ENCODE data around the gene TMSB4Y. TPM values are rescaled to one million over a fixed set of nuclear protein-coding genes. Genes with fewer than 3 reads are reported as not detected.
A peak's percentile ranks its signal among the peaks of the same experiment; 100 is the strongest.

Gene TMSB4Y
- total and polyA plus RNA-seq, 2 of the 13 experiments (the other 11 are each of a cell fraction or from before 2014, with no cell fraction given), result 0.15 to 0.49 TPM

- TF ChIP-seq THAP11 (CRISPR knock-in tag; IDR thresholded peaks at IDR 0.05) (no peak), HNF1A (IDR thresholded peaks at IDR 0.05; ENCODE audit: low read depth) (no peak), HNF1A (CRISPR knock-in tag; IDR thresholded peaks at IDR 0.05; ENCODE audit: borderline replicate concordance) (no peak), IKZF5 (CRISPR knock-in tag; IDR thresholded peaks at IDR 0.05) (no peak), ZNF777 (CRISPR knock-in tag; IDR thresholded peaks at IDR 0.05) (no peak), SOX5 (CRISPR knock-in tag; IDR thresholded peaks at IDR 0.05; ENCODE audit: borderline replicate concordance) (no peak), LRRFIP1 (CRISPR knock-in tag; conservative IDR thresholded peaks at IDR 0.05) (no peak), REL (CRISPR knock-in tag; conservative IDR thresholded peaks at IDR 0.05) (no peak), ARNT (IDR thresholded peaks at IDR 0.05) (no peak), KLF12 (CRISPR knock-in tag; IDR thresholded peaks at IDR 0.05; ENCODE audit: borderline replicate concordance) (no peak), ZNF430 (CRISPR knock-in tag; IDR thresholded peaks at IDR 0.05) (no peak), ZNF709 (CRISPR knock-in tag; IDR thresholded peaks at IDR 0.05) (0 out of 2 replicates have a peak, but pooled peaks have one; percentile 30), ZNF792 (CRISPR knock-in tag; IDR thresholded peaks at IDR 0.05) (0 out of 2 replicates have a peak, but pooled peaks have one; percentile 19), ZNF343 (CRISPR knock-in tag; IDR thresholded peaks at IDR 0.05) (no peak), IRF2 (CRISPR knock-in tag; IDR thresholded peaks at IDR 0.05) (no peak), PAWR (CRISPR knock-in tag; IDR thresholded peaks at IDR 0.05; ENCODE audit: borderline replicate concordance) (no peak), MIER2 (CRISPR knock-in tag; IDR thresholded peaks at IDR 0.05) (0 out of 2 replicates have a peak, but pooled peaks have one; percentile 21), TOPORS (CRISPR knock-in tag; IDR thresholded peaks at IDR 0.05) (no peak), MAZ (IDR thresholded peaks at IDR 0.05; ENCODE audit: borderline replicate concordance, low read depth, low read length) (no peak), MAZ (CRISPR knock-in tag; IDR thresholded peaks at IDR 0.05; ENCODE audit: low read depth) (no peak)
- TF ChIP-seq, protein P1, sequence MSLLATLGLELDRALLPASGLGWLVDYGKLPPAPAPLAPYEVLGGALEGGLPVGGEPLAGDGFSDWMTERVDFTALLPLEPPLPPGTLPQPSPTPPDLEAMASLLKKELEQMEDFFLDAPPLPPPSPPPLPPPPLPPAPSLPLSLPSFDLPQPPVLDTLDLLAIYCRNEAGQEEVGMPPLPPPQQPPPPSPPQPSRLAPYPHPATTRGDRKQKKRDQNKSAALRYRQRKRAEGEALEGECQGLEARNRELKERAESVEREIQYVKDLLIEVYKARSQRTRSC (CRISPR knock-in tag; IDR thresholded peaks at IDR 0.05; ENCODE audit: low read depth), result no peak
- TF ChIP-seq, protein P2, sequence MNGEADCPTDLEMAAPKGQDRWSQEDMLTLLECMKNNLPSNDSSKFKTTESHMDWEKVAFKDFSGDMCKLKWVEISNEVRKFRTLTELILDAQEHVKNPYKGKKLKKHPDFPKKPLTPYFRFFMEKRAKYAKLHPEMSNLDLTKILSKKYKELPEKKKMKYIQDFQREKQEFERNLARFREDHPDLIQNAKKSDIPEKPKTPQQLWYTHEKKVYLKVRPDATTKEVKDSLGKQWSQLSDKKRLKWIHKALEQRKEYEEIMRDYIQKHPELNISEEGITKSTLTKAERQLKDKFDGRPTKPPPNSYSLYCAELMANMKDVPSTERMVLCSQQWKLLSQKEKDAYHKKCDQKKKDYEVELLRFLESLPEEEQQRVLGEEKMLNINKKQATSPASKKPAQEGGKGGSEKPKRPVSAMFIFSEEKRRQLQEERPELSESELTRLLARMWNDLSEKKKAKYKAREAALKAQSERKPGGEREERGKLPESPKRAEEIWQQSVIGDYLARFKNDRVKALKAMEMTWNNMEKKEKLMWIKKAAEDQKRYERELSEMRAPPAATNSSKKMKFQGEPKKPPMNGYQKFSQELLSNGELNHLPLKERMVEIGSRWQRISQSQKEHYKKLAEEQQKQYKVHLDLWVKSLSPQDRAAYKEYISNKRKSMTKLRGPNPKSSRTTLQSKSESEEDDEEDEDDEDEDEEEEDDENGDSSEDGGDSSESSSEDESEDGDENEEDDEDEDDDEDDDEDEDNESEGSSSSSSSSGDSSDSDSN (CRISPR knock-in tag; IDR thresholded peaks at IDR 0.05), result peak; percentile 50; the same call in 1 of the 2 replicates
These were observed at the start of gene TMSB4Y (continued) for GRCh38 chrY:13703568-13703968.
